Mucosa of rectum (tissue), 2 donors: ENCODE data around the gene FCMR.
"Not testable (repeated sequence)": the region's sequence is repeated elsewhere in the genome, so short reads cannot be mapped to it uniquely, and the experiment has no call there.

ENCODE experiments used
- H3K27ac ChIP-seq, 2 donors: one replicate each; pipeline ENCODE4 v1.7.0; 2013; ENCODE audit warnings: inconsistent platforms in 2 of 2, low read depth in 2 of 2, low read length in 2 of 2
- H3K27me3 ChIP-seq, 2 donors: one replicate each; pipeline ENCODE4 v1.7.0; 2013; ENCODE audit warnings: low read length in 2 of 2; ENCODE audit not compliant: control insufficient read depth in 2 of 2, insufficient read depth in 2 of 2
- H3K36me3 ChIP-seq, 2 donors: one replicate each; pipeline ENCODE4 v1.7.0; 2013; ENCODE audit warnings: low read length in 2 of 2; ENCODE audit not compliant: control insufficient read depth in 2 of 2, insufficient read depth in 2 of 2
- H3K4me1 ChIP-seq, 2 donors: one replicate each; pipeline ENCODE4 v1.7.0; 2013; ENCODE audit warnings: low read length in 2 of 2, mild to moderate bottlenecking in 1 of 2; ENCODE audit not compliant: control insufficient read depth in 2 of 2, insufficient read depth in 2 of 2
- H3K4me3 ChIP-seq, 2 donors: one replicate each; pipeline ENCODE4 v1.7.0; 2013; ENCODE audit warnings: low read length in 2 of 2
- H3K9ac ChIP-seq, 2 donors: one replicate each; pipeline ENCODE4 v1.7.0; 2013; ENCODE audit warnings: low read length in 2 of 2, low read depth in 1 of 2, mild to moderate bottlenecking in 1 of 2
- H3K9me3 ChIP-seq, 2 donors: one replicate each; pipeline ENCODE4 v1.7.0; 2013; ENCODE audit warnings: low read length in 2 of 2; ENCODE audit not compliant: control insufficient read depth in 2 of 2
- donor health status: healthy.
- donor health status: Normal muscosa, but diverticular disease.

The FCMR gene

GRCh38 chr1:206926286-206926685, 4.5 kb upstream of the FCMR start:
- no peaks in the 10 kb centered on the region for H3K27me3 ChIP-seq
- H3K4me3 ChIP-seq: no peak overlapping the region
- peaks cover 15 to 18% of the 10 kb centered on the region in 2 donors for H3K36me3 ChIP-seq
- peaks cover 46 to 56% of the 10 kb centered on the region in 2 donors for H3K4me1 ChIP-seq
- H3K27ac ChIP-seq: peak overlapping the region; percentile 85 to 86
- no peaks in the 10 kb centered on the region for H3K9me3 ChIP-seq
- peak overlapping the region; percentile 11 to 24 for H3K9ac ChIP-seq

GRCh38 chr1:206925106-206925736, 3.5 kb upstream of the FCMR start:
- Histone ChIP-seq H3K27ac (peak overlapping the region; percentile 67 to 87), H3K4me3 (no peak overlapping the region), H3K9ac (peak overlapping the region in 1 of 2 donors; percentile 44), H3K9me3 (no peaks in the 10 kb centered on the region), H3K36me3 (peaks cover 6 to 7% of the 10 kb centered on the region in 2 donors), H3K4me1 (peaks cover 41 to 48% of the 10 kb centered on the region in 2 donors), H3K27me3 (no peaks in the 10 kb centered on the region)

DNA sequence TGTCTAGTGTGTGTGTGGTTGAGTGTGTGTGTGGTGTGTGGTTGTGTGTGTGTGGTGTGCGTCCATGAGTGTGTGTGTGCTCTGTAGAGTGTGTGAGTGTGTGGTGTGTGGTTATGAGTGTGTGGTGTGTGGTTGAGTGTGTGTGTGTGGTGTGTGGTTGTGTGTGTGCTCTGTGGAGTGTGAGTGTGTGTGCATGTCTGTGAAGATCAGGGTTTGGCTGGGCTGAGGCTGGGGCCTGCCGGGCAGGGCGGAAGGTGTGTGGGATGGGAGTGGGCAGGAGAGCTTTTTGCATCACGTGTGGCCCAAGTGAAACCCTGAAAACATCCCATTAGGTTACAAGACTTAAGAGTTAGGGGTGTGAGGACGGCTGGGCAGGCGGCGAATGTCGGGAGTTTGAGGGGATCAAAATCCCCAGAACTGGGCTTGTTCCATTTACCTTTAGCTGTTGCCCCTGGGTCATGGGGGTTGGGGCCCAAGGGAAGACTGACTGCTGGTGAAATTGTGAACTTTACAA, 2.9 kb upstream of the FCMR start:
- Histone ChIP-seq H3K4me1 (peaks cover 39 to 46% of the 10 kb centered on the region in 2 donors), H3K27ac (peak overlapping the region; percentile 67 to 87)

GRCh38 chr1:206923961-206924557, 2.3 kb upstream of the FCMR start:
- not testable (repeated sequence) for H3K4me3 ChIP-seq, H3K36me3 ChIP-seq, H3K27me3 ChIP-seq, H3K9me3 ChIP-seq
- Histone ChIP-seq H3K27ac (peak overlapping the region; percentile 21 to 87), H3K4me1 (peaks cover 37 to 46% of the 10 kb centered on the region in 2 donors), H3K9ac (peak overlapping the region; percentile 4 to 8)

More for the DNA sequence above, 2.9 kb upstream of the FCMR start:
- Histone ChIP-seq H3K4me3 (no peak overlapping the region), H3K36me3 (peaks cover under 1 to 2% of the 10 kb centered on the region in 2 donors), H3K9ac (no peak overlapping the region), H3K27me3 (no peaks in the 10 kb centered on the region), H3K9me3 (no peaks in the 10 kb centered on the region)

GRCh38 chr1:206923009-206923960, 1.5 kb upstream of the FCMR start:
- H3K9ac ChIP-seq: peak overlapping the region; percentile 15 to 24

GRCh38 chr1:206922524-206922923, 783 bp upstream of the FCMR start:
- peak overlapping the region in 1 of 2 donors; percentile 75 for H3K4me3 ChIP-seq
- no peaks in the 10 kb centered on the region for H3K27me3 ChIP-seq
- no peaks in the 10 kb centered on the region for H3K9me3 ChIP-seq
- H3K27ac ChIP-seq: peak overlapping the region; percentile 73 to 89
- no peaks in the 10 kb centered on the region for H3K36me3 ChIP-seq
- H3K4me1 ChIP-seq: peaks cover 25 to 33% of the 10 kb centered on the region in 2 donors
- peak overlapping the region; percentile 44 to 47 for H3K9ac ChIP-seq

More at GRCh38 chr1:206923009-206923960, 1.5 kb upstream of the FCMR start:
- H3K36me3 ChIP-seq: no peaks in the 10 kb centered on the region
- H3K4me1 ChIP-seq: peaks cover 32 to 41% of the 10 kb centered on the region in 2 donors
- H3K27ac ChIP-seq: peak overlapping the region; percentile 73 to 89
- no peaks in the 10 kb centered on the region for H3K27me3 ChIP-seq
- peak overlapping the region in 1 of 2 donors; percentile 75 for H3K4me3 ChIP-seq
- no peaks in the 10 kb centered on the region for H3K9me3 ChIP-seq

DNA sequence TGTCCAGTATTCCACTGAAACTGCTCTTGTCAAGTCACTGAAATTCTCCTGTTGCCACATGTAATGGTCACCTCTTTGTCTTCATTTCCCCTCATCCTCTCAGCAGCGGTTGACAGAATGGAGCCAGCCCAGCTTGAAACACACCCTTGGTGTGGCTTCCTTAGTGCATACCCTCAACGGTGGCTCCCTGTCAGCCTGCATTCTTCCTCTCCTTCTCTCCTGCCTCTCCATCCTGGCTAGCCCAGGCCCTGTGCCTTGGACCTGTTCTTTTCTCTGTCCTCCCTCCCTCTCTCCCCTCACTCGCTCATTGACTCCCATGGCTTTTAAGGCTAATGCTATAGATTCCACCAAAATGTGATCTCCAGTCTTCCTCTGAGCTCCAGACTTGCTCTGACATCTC, 3.7 kb downstream of the FCMR start:
- no peak overlapping the region for H3K9ac ChIP-seq

DNA sequence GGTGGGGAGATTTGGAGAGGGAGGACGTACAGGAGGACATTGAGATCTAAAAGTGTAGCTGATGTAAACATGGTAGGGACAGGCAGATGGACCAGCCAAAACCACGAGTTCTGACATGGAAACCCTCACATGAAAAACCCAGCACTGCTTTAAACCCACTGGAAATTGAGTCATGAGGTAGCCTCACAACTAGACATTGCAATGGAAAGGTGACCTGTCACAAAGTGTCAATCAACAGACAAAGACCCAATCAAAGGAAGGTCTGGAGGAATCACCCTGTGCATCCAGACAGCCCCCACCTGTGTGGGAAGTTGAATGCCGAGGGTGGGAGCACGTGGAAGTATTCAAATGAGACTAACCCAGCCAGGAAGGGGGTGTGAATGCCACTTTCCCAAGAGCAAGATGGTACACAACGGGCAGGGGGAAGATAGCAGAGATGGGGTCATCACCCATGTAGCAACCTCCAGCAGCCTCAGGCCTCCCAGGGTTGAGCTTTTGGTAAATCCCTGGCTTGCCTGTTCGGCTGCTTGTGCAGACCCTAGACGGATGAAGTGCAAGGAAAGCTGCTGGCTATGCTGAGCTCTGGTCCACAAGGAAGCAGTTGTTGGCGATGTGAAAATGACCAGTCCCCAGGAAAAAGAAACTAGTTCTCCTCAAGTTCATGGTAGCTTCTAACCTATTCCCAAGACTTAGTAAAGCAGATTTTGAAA, 5.6 kb downstream of the FCMR start:
- Histone ChIP-seq H3K9ac (no peak overlapping the region), H3K27me3 (no peaks in the 10 kb centered on the region), H3K27ac (no peak overlapping the region), H3K4me1 (peaks cover 2 to 3% of the 10 kb centered on the region in 2 donors), H3K4me3 (no peak overlapping the region), H3K9me3 (no peaks in the 10 kb centered on the region), H3K36me3 (no peaks in the 10 kb centered on the region)

More for the DNA sequence above, 3.7 kb downstream of the FCMR start:
- no peak overlapping the region for H3K27ac ChIP-seq
- H3K27me3 ChIP-seq: no peaks in the 10 kb centered on the region
- H3K4me3 ChIP-seq: peak overlapping the region in 1 of 2 donors; percentile 46
- peaks cover 0 to 9% of the 10 kb centered on the region in 2 donors for H3K4me1 ChIP-seq
- no peaks in the 10 kb centered on the region for H3K9me3 ChIP-seq
- H3K36me3 ChIP-seq: no peaks in the 10 kb centered on the region

DNA sequence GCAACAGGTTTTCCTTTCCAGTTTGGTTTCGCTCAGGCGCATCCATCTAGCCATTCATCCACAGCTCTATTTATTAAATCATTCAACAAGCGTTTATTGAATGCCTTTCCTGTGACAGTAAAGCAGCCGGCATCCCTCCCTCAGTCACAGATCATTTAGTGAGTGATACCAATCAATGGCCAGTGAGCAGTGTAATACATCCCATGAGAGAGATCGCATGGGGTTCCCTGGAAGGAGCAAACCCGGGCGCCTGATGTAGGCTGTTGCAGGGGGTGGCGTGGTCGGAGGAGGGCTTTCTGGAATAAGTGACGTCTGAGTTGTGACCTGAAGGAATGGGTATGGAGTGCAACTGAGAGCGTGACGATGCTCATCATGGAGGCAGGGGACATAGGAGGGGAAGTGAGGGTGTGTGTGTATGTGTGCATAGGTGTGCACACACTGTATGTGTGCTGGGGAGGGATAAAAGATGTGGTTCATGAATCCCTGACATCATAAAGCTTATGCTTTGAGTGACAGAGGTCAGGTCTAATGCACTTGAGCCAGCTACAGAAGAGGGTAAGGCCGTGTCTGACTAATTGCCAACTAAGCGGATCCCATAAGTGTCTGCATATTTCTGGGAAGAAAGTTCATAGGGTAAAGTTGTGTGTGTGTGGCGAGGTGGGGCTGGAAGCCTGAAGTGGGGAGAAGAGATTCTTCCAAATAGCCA, 6.6 kb downstream of the FCMR start:
- Histone ChIP-seq H3K27me3 (no peaks in the 10 kb centered on the region), H3K9me3 (no peaks in the 10 kb centered on the region), H3K27ac (no peak overlapping the region), H3K36me3 (no peaks in the 10 kb centered on the region), H3K9ac (no peak overlapping the region), H3K4me1 (peaks cover 2 to 3% of the 10 kb centered on the region in 2 donors), H3K4me3 (no peak overlapping the region)
